Effector memory CD4-positive, alpha-beta T cell (primary cell): ENCODE measurements around the gene ZFHX3.

Experiments used
- DNase-seq, 3 donors: peaks; one replicate each; pipeline ENCODE4 v3.0.0-alpha.2; 2020
- H3K27ac ChIP-seq: 2 replicates; pipeline ENCODE4 v1.7.0; 2013; ENCODE audit warnings: mild to moderate bottlenecking, low read length, moderate library complexity; ENCODE audit not compliant: insufficient read depth, poor library complexity, severe bottlenecking
- H3K27me3 ChIP-seq: replicated peaks from 2 replicates; pipeline ENCODE4 v1.7.0; 2013; ENCODE audit warnings: mild to moderate bottlenecking, low read length; ENCODE audit not compliant: insufficient read depth, control insufficient read depth, poor library complexity, severe bottlenecking
- H3K36me3 ChIP-seq: 2 replicates; pipeline ENCODE4 v1.7.0; 2013; ENCODE audit warnings: mild to moderate bottlenecking, low read length, moderate library complexity; ENCODE audit not compliant: control insufficient read depth, insufficient read depth
- H3K4me1 ChIP-seq: 2 replicates; pipeline ENCODE4 v1.7.0; 2013; ENCODE audit warnings: low read length, mild to moderate bottlenecking; ENCODE audit not compliant: control insufficient read depth, insufficient read depth, poor library complexity, severe bottlenecking
- H3K4me3 ChIP-seq: 2 replicates; pipeline ENCODE4 v1.7.0; 2013; ENCODE audit warnings: low read length, low read depth, mild to moderate bottlenecking; ENCODE audit not compliant: insufficient read depth, poor library complexity, severe bottlenecking
- H3K9me3 ChIP-seq: 2 replicates; pipeline ENCODE4 v1.7.0; 2013; ENCODE audit warnings: mild to moderate bottlenecking, low read length, moderate library complexity; ENCODE audit not compliant: control insufficient read depth

ZFHX3 gene

DNA sequence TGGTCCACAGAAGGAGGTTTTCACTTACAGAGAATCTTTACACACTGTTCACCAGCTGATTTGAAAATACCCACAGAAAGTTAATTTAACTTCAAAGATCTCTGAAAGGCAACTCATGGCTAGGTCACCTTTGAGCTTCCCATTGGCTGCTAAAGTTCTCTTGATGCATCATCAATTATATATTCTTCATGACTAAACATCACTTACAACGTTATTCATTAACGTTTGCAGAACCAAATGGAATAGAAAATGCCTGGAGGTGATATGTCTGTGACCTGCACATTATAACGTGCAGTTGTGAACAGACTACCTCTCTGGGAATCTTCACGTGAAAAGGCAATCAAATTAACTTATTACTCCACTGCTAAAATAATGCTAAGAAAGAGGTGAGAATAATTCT lies 238.5 kb downstream of the ZFHX3 start:
- no peaks in the 10 kb centered on the region for H3K27me3 ChIP-seq
- H3K27ac ChIP-seq: no peak overlapping the region
- H3K4me3 ChIP-seq: no peak overlapping the region
- no peaks in the 10 kb centered on the region for H3K36me3 ChIP-seq
- H3K9me3 ChIP-seq: no peaks in the 10 kb centered on the region
- no peak for DNase-seq
- H3K4me1 ChIP-seq: no peaks in the 10 kb centered on the region

DNA sequence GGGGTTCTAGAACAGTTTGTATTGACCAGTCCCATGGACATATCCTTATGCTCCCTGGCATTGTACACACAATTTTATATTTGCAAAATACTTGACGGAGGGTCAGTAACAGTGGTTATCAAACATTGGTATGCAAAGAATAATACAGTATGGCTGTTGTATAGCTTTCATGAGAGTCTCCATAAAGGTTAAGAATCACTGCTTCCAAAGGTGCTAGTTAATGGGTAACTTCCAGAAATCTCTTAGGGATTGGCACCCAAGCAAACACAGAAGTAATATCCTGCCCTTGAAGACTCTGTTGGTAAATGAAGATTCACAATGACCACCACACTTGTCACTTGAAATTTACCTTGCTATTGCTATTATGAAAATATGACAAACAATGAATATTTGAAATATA lies 239.2 kb downstream of the ZFHX3 start:
- Histone ChIP-seq H3K36me3 (no peaks in the 10 kb centered on the region), H3K27me3 (no peaks in the 10 kb centered on the region), H3K9me3 (no peaks in the 10 kb centered on the region), H3K4me3 (no peak overlapping the region), H3K4me1 (no peaks in the 10 kb centered on the region), H3K27ac (no peak overlapping the region)
- DNase-seq: no peak

DNA sequence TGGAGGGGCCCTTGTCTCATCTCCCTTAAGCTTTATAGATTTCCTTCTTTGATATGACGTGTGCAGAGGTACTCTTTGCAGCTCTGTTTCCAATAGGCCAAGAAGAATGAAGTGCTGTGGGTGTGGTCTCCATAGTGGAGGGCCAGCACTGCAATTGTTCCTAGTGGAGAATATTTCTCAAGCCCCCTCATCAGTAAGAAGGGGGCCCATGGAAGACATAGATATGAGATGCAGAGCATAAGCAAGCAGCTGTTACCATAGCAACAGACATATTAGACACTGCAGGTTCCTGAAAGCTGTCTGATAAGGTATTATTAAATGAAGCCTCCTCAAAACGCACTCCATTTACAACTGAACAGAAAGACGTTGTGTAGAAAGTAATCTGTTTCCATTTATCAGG lies 240.7 kb downstream of the ZFHX3 start:
- Histone ChIP-seq H3K27me3 (no peaks in the 10 kb centered on the region), H3K4me1 (no peaks in the 10 kb centered on the region), H3K36me3 (no peaks in the 10 kb centered on the region), H3K27ac (no peak overlapping the region), H3K9me3 (no peaks in the 10 kb centered on the region), H3K4me3 (no peak overlapping the region)
- no peak for DNase-seq

DNA sequence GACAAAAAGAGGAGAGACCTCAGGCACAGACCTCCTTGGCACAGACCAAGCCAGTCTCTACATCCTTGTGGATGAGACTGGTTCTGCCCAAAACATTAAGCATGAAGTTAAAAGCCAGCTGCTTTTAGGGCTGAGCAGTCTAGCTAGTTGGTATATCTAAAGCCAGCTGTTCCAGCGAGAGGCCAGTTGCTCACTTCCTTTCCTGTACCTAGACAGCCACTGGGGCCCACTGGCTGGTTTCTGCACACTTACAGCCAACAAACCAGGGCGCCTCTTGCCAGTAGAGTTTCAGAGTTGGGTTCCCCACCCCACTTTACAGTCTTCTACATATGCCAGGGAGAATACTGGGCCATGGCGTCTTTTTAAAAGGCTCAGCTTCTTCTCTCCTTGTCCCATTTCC lies 242.4 kb downstream of the ZFHX3 start:
- no peaks in the 10 kb centered on the region for H3K9me3 ChIP-seq
- H3K27me3 ChIP-seq: no peaks in the 10 kb centered on the region
- H3K4me1 ChIP-seq: no peaks in the 10 kb centered on the region
- H3K4me3 ChIP-seq: no peak overlapping the region
- no peak for DNase-seq
- H3K36me3 ChIP-seq: no peaks in the 10 kb centered on the region
- no peak overlapping the region for H3K27ac ChIP-seq

DNA sequence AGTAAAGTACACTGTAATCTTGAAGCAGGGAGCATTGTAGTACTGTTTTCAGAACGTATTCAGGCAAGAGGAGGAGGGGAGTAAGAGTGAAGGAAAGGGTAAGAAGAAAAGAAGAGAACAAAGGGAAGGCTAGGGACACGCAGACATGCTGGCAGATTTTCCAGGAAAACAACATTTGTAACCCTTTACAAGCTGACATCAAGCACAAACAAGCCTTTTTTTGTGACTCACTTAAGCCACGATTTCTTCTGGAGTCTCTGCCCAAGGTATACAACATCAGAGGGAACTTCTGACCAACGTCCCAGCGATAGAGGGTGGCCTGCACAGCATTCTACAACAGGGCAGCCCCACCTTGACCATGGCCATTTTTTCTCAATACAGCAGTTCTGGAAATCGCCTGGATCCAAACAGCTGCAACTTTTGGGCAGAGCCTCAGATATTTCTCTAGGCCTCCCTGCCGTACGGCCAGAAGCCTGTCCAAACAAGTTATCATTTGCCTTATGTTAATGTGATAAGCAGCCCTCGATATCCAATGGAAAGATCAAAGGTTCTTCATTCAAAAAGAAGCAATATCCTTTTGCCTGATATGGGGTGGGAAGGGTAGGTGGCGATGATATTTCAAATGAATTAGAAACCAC lies 247.3 kb downstream of the ZFHX3 start:
- no peaks in the 10 kb centered on the region for H3K36me3 ChIP-seq
- no peaks in the 10 kb centered on the region for H3K27me3 ChIP-seq
- DNase-seq: no peak
- H3K27ac ChIP-seq: no peak overlapping the region
- no peak overlapping the region for H3K4me3 ChIP-seq
- H3K4me1 ChIP-seq: no peaks in the 10 kb centered on the region
- no peaks in the 10 kb centered on the region for H3K9me3 ChIP-seq

DNA sequence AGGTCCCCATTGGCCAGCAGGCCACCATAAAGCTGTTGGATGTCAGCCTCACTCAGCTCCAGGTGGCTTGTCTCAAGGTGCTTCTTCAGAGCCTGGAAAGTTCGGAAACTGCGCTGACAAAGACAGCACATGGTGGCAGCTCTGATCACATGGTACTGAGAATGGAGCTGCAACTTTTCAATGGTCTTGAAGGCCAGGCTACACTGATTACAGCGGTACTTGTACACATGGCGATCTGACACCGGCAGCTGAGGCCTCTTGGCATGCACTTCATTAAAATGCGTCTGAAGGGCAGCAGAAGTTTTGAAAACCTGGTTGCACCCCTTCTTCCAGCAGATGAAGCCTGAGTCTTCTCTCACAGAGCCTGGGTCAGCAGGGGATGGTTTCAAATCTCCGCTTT lies 249.7 kb downstream of the ZFHX3 start:
- no peaks in the 10 kb centered on the region for H3K9me3 ChIP-seq
- no peaks in the 10 kb centered on the region for H3K4me1 ChIP-seq
- no peak overlapping the region for H3K4me3 ChIP-seq
- no peak for DNase-seq
- H3K27ac ChIP-seq: no peak overlapping the region
- H3K27me3 ChIP-seq: no peaks in the 10 kb centered on the region
- no peaks in the 10 kb centered on the region for H3K36me3 ChIP-seq

DNA sequence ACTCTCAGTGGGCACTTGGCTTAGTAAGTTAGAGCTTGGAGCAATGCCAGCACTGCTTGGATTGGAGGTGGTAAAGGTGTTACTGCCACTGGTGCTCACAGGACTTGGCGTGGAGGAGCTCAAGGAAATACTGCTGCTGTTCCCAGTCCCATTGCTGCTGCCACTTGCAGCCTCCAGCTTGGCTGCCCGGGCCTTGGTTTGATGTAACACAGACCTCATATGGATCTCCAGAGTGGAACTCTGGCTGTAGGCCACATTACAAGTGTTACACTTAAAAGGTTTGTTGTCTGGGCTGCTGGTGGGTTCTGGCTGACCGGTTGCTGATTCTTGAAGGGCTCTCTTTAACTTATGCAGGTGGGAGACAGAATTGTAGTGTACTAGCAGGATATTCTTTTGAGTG lies 250.3 kb downstream of the ZFHX3 start:
- DNase-seq: no peak
- Histone ChIP-seq H3K4me1 (no peaks in the 10 kb centered on the region), H3K27me3 (no peaks in the 10 kb centered on the region), H3K4me3 (no peak overlapping the region), H3K36me3 (no peaks in the 10 kb centered on the region), H3K27ac (no peak overlapping the region), H3K9me3 (no peaks in the 10 kb centered on the region)

DNA sequence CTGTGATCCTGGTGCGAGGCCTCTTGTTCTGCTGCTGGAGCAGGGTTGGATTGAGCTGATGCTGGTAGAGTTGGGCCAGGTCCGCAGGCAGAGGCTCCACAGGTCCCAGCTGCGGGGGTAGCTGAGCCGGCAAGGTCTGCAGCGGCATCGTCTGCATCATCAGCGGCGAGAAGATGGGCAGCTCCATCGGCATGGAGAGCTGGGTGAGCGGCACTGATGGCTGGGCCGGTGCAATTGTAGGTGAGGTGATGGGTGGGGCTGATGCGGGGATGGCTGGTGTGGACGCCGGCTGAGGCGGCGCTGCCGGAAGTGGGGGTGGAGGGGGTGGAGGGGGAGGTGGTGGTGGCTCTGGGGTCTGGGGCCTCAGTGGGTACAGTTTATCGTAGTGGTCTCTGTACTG lies 251.7 kb downstream of the ZFHX3 start:
- no peak for DNase-seq
- H3K4me1 ChIP-seq: no peaks in the 10 kb centered on the region
- H3K27me3 ChIP-seq: no peaks in the 10 kb centered on the region
- no peaks in the 10 kb centered on the region for H3K9me3 ChIP-seq
- no peak overlapping the region for H3K4me3 ChIP-seq
- H3K27ac ChIP-seq: no peak overlapping the region
- H3K36me3 ChIP-seq: no peaks in the 10 kb centered on the region

DNA sequence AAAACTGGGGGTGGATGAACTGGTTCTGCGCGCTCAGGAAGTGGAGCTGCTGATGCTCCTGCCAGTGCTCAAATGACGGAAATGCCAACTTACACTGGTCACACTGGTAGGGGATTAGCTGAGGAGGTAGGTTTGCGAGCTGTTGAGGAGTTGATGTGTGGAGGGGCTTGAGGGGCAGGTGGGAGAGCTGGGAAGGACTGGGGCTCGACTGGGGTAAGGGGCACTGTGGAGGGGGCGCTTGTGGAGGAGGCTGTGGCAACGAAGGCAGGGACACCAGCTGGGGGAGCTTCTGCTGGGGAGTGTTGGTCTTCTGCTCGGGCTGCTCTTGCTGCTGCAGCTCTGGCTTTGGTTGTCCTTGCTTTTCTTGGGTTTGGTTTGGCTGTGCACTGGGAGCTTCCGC lies 252.9 kb downstream of the ZFHX3 start:
- H3K27me3 ChIP-seq: no peaks in the 10 kb centered on the region
- H3K27ac ChIP-seq: no peak overlapping the region
- H3K4me1 ChIP-seq: no peaks in the 10 kb centered on the region
- no peak for DNase-seq
- H3K9me3 ChIP-seq: no peaks in the 10 kb centered on the region
- H3K36me3 ChIP-seq: no peaks in the 10 kb centered on the region
- no peak overlapping the region for H3K4me3 ChIP-seq

DNA sequence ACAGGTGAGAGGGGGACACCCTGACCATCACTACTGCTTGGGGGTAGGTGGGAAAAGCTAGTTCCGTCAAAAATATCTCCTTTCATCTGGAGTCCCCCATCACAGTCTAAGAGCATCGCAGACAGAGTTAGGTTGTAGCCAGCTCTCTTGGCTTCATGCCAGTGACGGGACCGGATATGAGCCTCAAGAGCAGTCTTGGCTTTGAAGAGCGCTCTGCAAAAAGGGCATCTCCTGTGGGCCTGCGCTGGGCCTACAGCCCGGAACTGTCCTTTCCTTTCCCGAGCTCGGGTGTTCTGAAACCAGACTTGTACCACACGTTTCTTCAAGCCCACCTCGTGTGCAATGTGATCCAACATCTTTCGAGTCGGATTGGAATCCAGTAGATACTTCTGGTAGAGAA lies 253.6 kb downstream of the ZFHX3 start:
- H3K9me3 ChIP-seq: no peaks in the 10 kb centered on the region
- no peak for DNase-seq
- H3K27me3 ChIP-seq: no peaks in the 10 kb centered on the region
- H3K36me3 ChIP-seq: no peaks in the 10 kb centered on the region
- H3K4me3 ChIP-seq: no peak overlapping the region
- no peaks in the 10 kb centered on the region for H3K4me1 ChIP-seq
- H3K27ac ChIP-seq: no peak overlapping the region

DNA sequence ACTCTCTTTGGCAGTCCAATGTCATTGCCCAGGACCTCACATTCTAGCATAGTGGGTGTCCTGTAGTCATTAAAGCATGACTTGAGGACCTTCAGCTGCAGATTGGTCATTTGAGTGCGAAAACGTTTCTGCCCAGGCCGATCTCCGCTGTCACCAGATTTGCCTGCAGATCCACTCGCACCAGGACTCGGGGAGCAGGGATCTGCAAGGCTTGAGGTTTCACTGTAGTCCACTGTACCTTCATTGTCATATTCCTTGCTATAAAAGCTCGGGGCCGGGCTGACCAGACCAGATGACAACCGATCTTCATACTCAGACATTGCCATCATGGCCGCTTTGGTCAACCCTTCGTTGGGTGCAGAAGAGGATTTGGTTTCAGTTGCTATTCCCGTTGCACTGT lies 254.2 kb downstream of the ZFHX3 start:
- no peak for DNase-seq
- H3K27ac ChIP-seq: no peak overlapping the region
- H3K4me1 ChIP-seq: no peaks in the 10 kb centered on the region
- no peaks in the 10 kb centered on the region for H3K36me3 ChIP-seq
- H3K27me3 ChIP-seq: no peaks in the 10 kb centered on the region
- no peak overlapping the region for H3K4me3 ChIP-seq
- no peaks in the 10 kb centered on the region for H3K9me3 ChIP-seq
